Measurements from ENCODE around the gene SUMO3. TPM values are rescaled to one million over a fixed set of nuclear protein-coding genes. Genes with fewer than 3 reads are reported as not detected.

Gene SUMO3
- total and polyA plus RNA-seq, 7 experiments from 2014 or later: 46.9 to 91.7 (median 76.5) TPM

DNA sequence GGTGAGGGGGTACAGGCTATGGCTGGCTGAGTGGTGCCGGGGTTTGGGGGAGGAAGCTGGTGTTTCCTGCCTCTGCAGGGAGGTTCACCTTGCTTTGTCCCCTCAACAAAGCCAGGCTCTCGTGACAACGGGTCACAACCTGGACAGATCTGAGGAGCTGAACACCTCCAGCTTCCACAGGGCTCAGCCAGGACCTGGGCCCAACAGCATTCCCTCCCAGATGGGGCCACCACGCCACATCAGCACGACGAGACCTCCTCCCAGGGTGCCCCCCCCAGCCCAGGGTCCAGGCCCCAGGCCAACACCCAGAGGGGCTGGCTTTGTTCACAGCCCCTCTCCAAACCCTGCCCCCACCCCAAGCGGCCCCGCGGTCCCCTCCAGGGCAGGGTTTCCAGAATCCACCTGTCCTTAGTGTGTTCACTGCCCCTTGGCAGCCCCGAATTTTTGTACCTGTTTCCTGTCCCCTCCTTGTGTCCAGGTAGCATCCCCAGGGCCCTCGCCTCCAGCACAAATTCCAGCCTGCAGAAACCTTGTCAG, 51.0 kb downstream of the SUMO3 start:
- H3K9me3 Mint-ChIP-seq: no peaks in the 10 kb centered on the region
- H3K4me3 ChIP-seq (ENCODE audit: low read length): no peak overlapping the region
- peaks cover 0 to 22% (median 9%) of the 10 kb centered on the region in 3 experiments for H3K36me3 ChIP-seq (ENCODE audit: control insufficient read depth in 2 of 3, insufficient read depth in 3 of 3, low read length in 3 of 3)
- peaks cover 7 to 19% (median 11%) of the 10 kb centered on the region in 7 donors for H3K4me1 Mint-ChIP-seq
- H3K27me3 ChIP-seq (ENCODE audit: control insufficient read depth in 2 of 2, insufficient read depth in 2 of 2, low read length in 2 of 2): no peaks in the 10 kb centered on the region
- H3K9me3 ChIP-seq (ENCODE audit: control insufficient read depth in 2 of 3, low read length in 3 of 3): no peaks in the 10 kb centered on the region
- POLR2A ChIA-PET: no interaction called here
- peaks cover 13 to 17% of the 10 kb centered on the region in 2 donors for H3K4me1 ChIP-seq (ENCODE audit: control insufficient read depth in 2 of 2, insufficient read depth in 2 of 2, low read length in 2 of 2)
- H3K27ac Mint-ChIP-seq: peak overlapping the region in 3 of 9 donors; percentile 28 to 52 (median 48)
- H3K36me3 Mint-ChIP-seq: peaks cover 0 to 22% (median 4%) of the 10 kb centered on the region in 5 donors
- H3K27me3 Mint-ChIP-seq: no peaks in the 10 kb centered on the region
- intact Hi-C loops (cut with micrococcal nuclease): no loop called here
- no peak for DNase-seq
- CTCF ChIA-PET: no interaction called here
- H3K27ac ChIP-seq (ENCODE audit: low read depth, low read length): no peak overlapping the region
- no peak for ATAC-seq
- H3K4me3 Mint-ChIP-seq: no peak overlapping the region

DNA sequence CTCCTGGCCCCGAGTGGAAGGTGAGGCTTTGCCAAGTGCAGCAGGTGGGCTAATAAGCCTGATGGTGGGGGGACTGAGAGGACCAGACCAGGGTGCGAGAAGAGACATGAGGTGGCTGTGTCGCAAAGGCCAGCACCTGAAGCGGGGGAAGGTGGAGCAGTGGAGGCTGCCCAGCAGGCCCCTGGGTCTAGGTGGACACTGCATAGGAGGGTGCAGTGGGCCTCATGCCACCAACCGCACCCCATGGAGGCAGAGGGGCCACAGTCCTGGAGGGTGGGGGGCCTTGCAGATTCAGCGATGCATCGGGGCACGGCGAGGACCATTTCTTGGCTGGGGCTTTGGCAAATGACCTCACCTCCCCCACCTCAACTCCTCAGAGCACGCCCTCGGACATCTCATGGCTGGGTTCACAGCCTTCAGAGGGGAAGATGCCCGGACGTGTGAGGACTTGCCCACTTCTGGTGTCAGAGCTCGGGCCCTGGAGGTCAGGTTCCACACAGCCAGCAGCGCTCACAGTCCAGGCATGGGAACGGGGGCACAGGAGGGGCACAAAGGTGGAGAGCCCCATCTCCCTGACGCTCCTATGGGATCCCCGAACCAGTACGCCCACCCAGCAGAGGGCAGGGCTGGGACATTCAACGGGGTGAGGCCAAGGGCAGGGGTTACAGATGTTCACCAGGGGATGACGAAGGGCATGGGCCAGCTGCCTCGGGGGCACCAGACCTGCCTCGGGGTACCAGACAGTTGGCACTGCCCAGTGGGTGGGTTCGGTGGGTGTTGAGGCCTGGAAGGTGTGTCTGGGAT, 51.6 kb downstream of the SUMO3 start:
- no peak for DNase-seq
- POLR2A ChIA-PET: no interaction called here

DNA sequence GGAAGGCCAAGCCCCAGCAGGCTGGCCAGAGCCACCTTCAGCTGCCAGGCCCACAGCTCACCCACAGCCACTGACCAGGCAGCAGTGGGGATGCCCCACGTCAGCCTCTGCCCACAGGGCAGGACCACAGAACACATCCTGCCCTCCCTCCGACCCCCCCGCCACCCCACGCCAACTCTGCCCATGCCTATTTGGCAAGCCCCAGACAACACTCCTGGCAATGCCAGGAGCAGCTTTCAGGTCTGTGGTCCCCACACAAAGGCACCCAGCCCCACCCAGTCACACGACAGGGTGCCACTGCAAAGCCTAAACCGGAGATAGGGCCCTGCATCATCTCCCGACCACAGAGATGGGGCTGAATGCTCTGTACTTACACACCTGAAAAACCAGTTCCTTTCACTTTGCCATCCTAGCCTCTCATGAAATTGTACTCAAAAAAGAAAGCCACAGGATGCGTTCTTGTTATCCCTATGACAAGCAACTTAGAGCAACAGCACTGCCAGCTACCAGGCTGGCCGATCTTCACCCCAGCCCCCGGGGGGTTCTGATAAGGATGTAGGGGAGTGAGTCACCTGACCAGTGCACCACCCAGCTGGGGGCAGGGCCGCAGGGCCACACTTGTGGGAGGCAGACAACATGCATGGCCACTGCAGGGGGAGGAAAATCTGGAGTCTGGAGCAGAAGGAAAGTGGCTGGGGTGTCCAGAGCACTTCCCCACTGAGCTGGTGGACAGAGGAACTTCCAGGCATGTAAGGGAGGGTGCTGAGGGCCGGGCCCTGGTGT, 52.4 kb downstream of the SUMO3 start:
- POLR2A ChIA-PET: interaction anchor here (0.7 kb wide), 1 partner anchor 178 kb away, joined by 3 read pairs; no protein-coding TSS in a partner anchor
- Mint-ChIP-seq H3K27me3 (no peaks in the 10 kb centered on the region), H3K36me3 (peaks cover 0 to 9% (median 4%) of the 10 kb centered on the region in 5 donors), H3K9me3 (no peaks in the 10 kb centered on the region), H3K27ac (peak overlapping the region; percentile 85 to 98 (median 94)), H3K4me3 (peak overlapping the region in 9 of 10 donors; percentile 42 to 72 (median 56)), H3K4me1 (peaks cover 7 to 25% (median 15%) of the 10 kb centered on the region in 7 donors)
- peak overlapping the region; percentile 62 for H3K27ac ChIP-seq (ENCODE audit: low read depth, low read length)
- DNase-seq (peak in 7 of 9 donors; percentile 40 to 74 (median 50)), ATAC-seq (peak; percentile 91)
- CTCF ChIA-PET: no interaction called here
- no peaks in the 10 kb centered on the region for H3K27me3 ChIP-seq (ENCODE audit: control insufficient read depth in 2 of 2, insufficient read depth in 2 of 2, low read length in 2 of 2)
- intact Hi-C loops (cut with micrococcal nuclease): no loop called here
- H3K36me3 ChIP-seq (ENCODE audit: control insufficient read depth in 2 of 3, insufficient read depth in 3 of 3, low read length in 3 of 3): peaks cover 0 to 7% (median 2%) of the 10 kb centered on the region in 3 experiments
- H3K4me3 ChIP-seq (ENCODE audit: low read length): peak overlapping the region; percentile 47
- H3K4me1 ChIP-seq (ENCODE audit: control insufficient read depth in 2 of 2, insufficient read depth in 2 of 2, low read length in 2 of 2): peaks cover 13 to 17% of the 10 kb centered on the region in 2 donors
- no peaks in the 10 kb centered on the region for H3K9me3 ChIP-seq (ENCODE audit: control insufficient read depth in 2 of 3, low read length in 3 of 3)

More for the DNA sequence above, 51.6 kb downstream of the SUMO3 start:
- H3K27ac ChIP-seq (ENCODE audit: low read depth, low read length): peak overlapping the region; percentile 62
- peaks cover 0 to 15% (median 9%) of the 10 kb centered on the region in 3 experiments for H3K36me3 ChIP-seq (ENCODE audit: control insufficient read depth in 2 of 3, insufficient read depth in 3 of 3, low read length in 3 of 3)
- H3K9me3 ChIP-seq (ENCODE audit: control insufficient read depth in 2 of 3, low read length in 3 of 3): no peaks in the 10 kb centered on the region
- no peaks in the 10 kb centered on the region for H3K27me3 ChIP-seq (ENCODE audit: control insufficient read depth in 2 of 2, insufficient read depth in 2 of 2, low read length in 2 of 2)
- no peaks in the 10 kb centered on the region for H3K27me3 Mint-ChIP-seq
- H3K27ac Mint-ChIP-seq: peak overlapping the region; percentile 85 to 98 (median 94)
- no peaks in the 10 kb centered on the region for H3K9me3 Mint-ChIP-seq
- peak overlapping the region in 1 of 10 donors; percentile 61 for H3K4me3 Mint-ChIP-seq
- H3K36me3 Mint-ChIP-seq: peaks cover 0 to 15% (median 4%) of the 10 kb centered on the region in 5 donors
- peaks cover 7 to 24% (median 14%) of the 10 kb centered on the region in 7 donors for H3K4me1 Mint-ChIP-seq
- peaks cover 13 to 17% of the 10 kb centered on the region in 2 donors for H3K4me1 ChIP-seq (ENCODE audit: control insufficient read depth in 2 of 2, insufficient read depth in 2 of 2, low read length in 2 of 2)
- CTCF ChIA-PET: no interaction called here
- H3K4me3 ChIP-seq (ENCODE audit: low read length): no peak overlapping the region
- intact Hi-C loops (cut with micrococcal nuclease): no loop called here
- ATAC-seq: no peak

DNA sequence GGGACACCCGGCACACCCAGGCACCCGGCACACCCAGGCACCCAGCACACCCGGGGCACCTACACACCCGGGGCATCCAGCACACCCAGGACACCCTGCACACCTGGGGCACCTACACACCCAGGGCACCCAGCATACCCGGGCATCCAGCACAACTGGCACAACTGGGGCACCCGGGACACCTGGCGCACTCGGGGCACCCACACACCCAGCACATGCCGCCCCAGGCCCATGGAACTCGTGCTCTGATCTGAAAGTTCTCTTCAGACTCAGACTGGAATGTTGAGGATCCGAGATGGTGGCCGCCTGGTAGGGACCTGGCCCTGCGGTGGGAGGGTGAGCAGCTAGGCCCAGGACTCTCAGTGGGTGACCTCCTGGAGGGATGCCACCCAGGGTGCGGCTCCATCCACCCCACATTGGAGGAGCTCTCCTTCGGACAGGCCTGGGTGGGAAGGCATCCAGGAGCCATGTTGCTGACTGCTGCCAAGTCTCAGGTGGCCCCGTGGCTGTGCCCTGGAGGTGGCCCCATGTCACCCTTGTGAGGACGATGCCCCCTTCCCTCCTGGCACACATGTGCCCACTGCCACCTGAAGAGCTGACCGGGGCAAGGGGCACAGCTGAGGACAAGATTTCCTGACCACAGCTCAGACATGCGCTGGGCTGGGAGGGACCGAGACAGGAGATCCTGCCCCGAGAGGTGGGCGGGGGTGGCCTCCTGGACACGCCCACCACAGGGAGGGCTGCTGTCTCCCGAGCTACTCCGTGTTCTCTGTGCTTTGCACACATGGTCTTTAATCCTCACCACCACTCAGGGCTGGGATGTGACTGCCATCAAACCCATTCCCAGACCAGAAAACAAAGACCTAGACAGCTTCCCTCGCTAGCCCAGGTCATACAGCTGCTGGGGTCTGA, 53.3 kb downstream of the SUMO3 start:
- ATAC-seq (peak; percentile 3), DNase-seq (no peak)
- POLR2A ChIA-PET: no interaction called here
- no peaks in the 10 kb centered on the region for H3K27me3 ChIP-seq (ENCODE audit: control insufficient read depth in 2 of 2, insufficient read depth in 2 of 2, low read length in 2 of 2)
- peak overlapping the region; percentile 33 for H3K27ac ChIP-seq (ENCODE audit: low read depth, low read length)
- CTCF ChIA-PET: no interaction called here
- Mint-ChIP-seq H3K9me3 (no peaks in the 10 kb centered on the region), H3K27ac (peak overlapping the region in 7 of 9 donors; percentile 22 to 98 (median 94)), H3K4me1 (peaks cover 7 to 25% (median 15%) of the 10 kb centered on the region in 7 donors), H3K36me3 (peaks cover 0 to 6% (median 2%) of the 10 kb centered on the region in 5 donors), H3K27me3 (no peaks in the 10 kb centered on the region), H3K4me3 (no peak overlapping the region)
- H3K4me1 ChIP-seq (ENCODE audit: control insufficient read depth in 2 of 2, insufficient read depth in 2 of 2, low read length in 2 of 2): peaks cover 13 to 17% of the 10 kb centered on the region in 2 donors
- peaks cover 0 to 1% (median 0%) of the 10 kb centered on the region in 3 experiments for H3K36me3 ChIP-seq (ENCODE audit: control insufficient read depth in 2 of 3, insufficient read depth in 3 of 3, low read length in 3 of 3)
- H3K9me3 ChIP-seq (ENCODE audit: control insufficient read depth in 2 of 3, low read length in 3 of 3): no peaks in the 10 kb centered on the region
- H3K4me3 ChIP-seq (ENCODE audit: low read length): no peak overlapping the region
- intact Hi-C loops (cut with micrococcal nuclease): no loop called here

DNA sequence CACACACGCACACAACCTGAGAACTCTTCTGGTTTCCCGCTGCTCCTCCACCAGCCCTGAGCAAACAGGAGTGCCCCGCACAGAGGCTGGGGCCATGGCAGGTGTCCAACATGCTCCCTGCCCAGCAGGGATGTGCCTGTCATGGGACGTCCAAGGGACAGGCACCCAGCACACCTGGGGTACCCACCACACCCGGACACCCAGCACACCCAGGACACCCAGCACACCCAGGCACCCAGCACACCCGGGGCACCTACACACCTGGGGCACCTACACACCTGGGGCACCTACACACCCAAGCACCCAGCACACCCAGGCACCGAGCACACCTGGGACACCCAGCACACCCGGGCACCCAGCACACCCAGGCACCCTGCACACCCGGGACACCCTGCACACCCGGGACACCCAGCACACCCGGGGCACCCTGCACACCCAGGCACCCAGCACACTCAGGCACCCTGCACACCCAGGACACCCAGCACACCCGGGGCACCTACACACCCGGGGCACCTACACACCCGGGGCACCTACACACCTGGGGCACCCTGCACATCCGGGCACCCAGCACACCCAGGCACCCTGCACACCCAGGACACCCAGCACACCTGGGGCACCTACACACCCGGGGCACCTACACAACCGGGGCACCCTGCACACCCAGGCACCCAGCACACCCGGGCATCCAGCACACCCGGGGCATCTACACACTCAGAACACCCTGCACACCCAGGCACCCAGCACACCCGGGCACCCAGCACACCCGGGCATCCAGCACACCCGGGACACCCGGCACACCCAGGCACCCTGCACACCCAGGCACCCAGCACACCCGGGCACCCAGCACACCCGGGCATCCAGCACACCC, 54.2 kb downstream of the SUMO3 start:
- Histone ChIP-seq H3K27me3 (ENCODE audit: control insufficient read depth in 2 of 2, insufficient read depth in 2 of 2, low read length in 2 of 2) (no peaks in the 10 kb centered on the region), H3K4me1 (ENCODE audit: control insufficient read depth in 2 of 2, insufficient read depth in 2 of 2, low read length in 2 of 2) (peaks cover 13 to 17% of the 10 kb centered on the region in 2 donors), H3K4me3 (ENCODE audit: low read length) (no peak overlapping the region), H3K27ac (ENCODE audit: low read depth, low read length) (no peak overlapping the region), H3K36me3 (ENCODE audit: control insufficient read depth in 2 of 3, insufficient read depth in 3 of 3, low read length in 3 of 3) (no peaks in the 10 kb centered on the region), H3K9me3 (ENCODE audit: control insufficient read depth in 2 of 3, low read length in 3 of 3) (no peaks in the 10 kb centered on the region)
- POLR2A ChIA-PET: no interaction called here
- CTCF ChIA-PET: no interaction called here
- ATAC-seq: no peak
- DNase-seq: no peak
- H3K27ac Mint-ChIP-seq: peak overlapping the region in 1 of 9 donors; percentile 62
- intact Hi-C loops (cut with micrococcal nuclease): no loop called here
- no peaks in the 10 kb centered on the region for H3K9me3 Mint-ChIP-seq
- no peak overlapping the region for H3K4me3 Mint-ChIP-seq
- H3K27me3 Mint-ChIP-seq: no peaks in the 10 kb centered on the region
- H3K36me3 Mint-ChIP-seq: peaks cover 0 to 4% (median 0%) of the 10 kb centered on the region in 5 donors
- H3K4me1 Mint-ChIP-seq: peaks cover 7 to 25% (median 15%) of the 10 kb centered on the region in 7 donors

Measured in naive thymus-derived CD4-positive, alpha-beta T cell (primary cell).